ENCODE measurements around the gene VEGFA. TPM values are rescaled to one million over a fixed set of nuclear protein-coding genes. Genes with fewer than 3 reads are reported as not detected.
A peak's percentile ranks its signal among the peaks of the same experiment; 100 is the strongest.

VEGFA gene
- total RNA-seq, 1 experiment from 2014 or later = 116 TPM

DNA sequence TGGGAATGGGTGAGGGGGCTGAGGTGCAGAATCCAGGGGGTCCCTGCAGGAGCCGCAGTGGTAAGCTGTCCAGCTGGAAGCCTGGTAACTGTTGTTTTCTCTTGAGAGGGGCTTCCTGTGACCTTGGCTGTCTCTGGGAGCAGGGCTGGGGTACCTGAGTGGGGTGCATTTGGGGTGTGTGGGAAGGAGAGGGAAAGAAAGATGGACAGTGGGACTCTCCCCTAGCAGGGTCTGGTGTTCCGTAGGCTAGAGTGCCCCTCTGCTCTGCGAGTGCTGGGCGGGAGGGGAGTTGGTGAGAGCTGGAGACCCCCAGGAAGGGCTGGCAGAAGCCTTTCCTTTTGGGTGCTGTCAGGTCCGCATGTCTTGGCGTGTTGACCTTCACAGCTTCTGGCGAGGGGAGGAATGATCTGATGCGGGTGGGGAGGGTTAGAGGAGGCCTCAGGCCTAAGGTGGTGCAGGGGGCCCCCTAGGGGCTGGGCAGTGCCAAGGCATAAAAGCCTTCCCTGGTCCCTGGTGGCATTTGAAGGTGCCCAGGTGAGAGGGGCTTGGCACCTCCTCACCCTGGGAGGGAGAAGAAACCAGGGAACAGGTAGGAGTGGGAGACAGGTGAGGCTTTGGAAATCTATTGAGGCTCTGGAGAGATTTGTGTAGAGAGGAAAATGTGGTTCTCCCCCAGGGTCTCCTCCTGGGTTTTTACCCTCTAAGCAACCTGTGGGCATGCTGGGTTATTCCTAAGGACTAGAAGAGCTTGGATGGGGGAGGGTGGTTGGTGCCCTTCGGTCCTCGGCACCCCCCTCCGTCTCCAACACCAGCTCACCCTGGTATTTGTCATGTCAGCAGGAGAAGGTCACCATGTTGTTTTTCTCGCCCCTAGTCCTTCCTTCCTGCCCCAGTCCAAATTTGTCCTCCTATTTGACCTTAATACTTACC lies 3.3 kb downstream of the VEGFA start:
- ChIA-PET POLR2A (ENCODE audit: low non-redundant PET) (interaction anchor here (0.6 kb wide), 1 partner anchor 277 kb away, joined by 4 read pairs; no protein-coding TSS in a partner anchor), CTCF (interaction anchor here (0.6 to 1.8 kb wide), 3 partner anchors 227 to 306 kb away, joined by 3 to 17 read pairs (median 4); no protein-coding TSS in a partner anchor)
- Histone ChIP-seq H3K4me1 (ENCODE audit: insufficient read depth, low read length, poor library complexity, severe bottlenecking) (peaks cover 15% of the 10 kb centered on the region), H3K27me3 (replicated peaks; ENCODE audit: insufficient read depth, low read depth, low read length, poor library complexity) (no peaks in the 10 kb centered on the region), H3K36me3 (ENCODE audit: insufficient read depth, low read length, poor library complexity, severe bottlenecking) (peaks cover 43% of the 10 kb centered on the region), H3K27ac (ENCODE audit: low read depth, low read length, poor library complexity, severe bottlenecking) (peak overlapping the region; percentile 98), H3K4me3 (ENCODE audit: low read depth, low read length, poor library complexity, severe bottlenecking) (peak overlapping the region; percentile 76), H3K9me3 (ENCODE audit: low read depth, low read length, poor library complexity, severe bottlenecking) (no peaks in the 10 kb centered on the region)
- TF ChIP-seq, protein P1, sequence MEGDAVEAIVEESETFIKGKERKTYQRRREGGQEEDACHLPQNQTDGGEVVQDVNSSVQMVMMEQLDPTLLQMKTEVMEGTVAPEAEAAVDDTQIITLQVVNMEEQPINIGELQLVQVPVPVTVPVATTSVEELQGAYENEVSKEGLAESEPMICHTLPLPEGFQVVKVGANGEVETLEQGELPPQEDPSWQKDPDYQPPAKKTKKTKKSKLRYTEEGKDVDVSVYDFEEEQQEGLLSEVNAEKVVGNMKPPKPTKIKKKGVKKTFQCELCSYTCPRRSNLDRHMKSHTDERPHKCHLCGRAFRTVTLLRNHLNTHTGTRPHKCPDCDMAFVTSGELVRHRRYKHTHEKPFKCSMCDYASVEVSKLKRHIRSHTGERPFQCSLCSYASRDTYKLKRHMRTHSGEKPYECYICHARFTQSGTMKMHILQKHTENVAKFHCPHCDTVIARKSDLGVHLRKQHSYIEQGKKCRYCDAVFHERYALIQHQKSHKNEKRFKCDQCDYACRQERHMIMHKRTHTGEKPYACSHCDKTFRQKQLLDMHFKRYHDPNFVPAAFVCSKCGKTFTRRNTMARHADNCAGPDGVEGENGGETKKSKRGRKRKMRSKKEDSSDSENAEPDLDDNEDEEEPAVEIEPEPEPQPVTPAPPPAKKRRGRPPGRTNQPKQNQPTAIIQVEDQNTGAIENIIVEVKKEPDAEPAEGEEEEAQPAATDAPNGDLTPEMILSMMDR (conservative IDR thresholded peaks at IDR 0.05; ENCODE audit: low read depth, low read length) = peak; percentile 84
- no peak for TF ChIP-seq EZH2 (IDR thresholded peaks at IDR 0.05; ENCODE audit: borderline replicate concordance, low read depth, low read length, poor library complexity, severe bottlenecking)
- DNase-seq (ENCODE audit: low spot score) = peak; percentile 67
- BruUV-seq (replicated peaks) = no TSS peak
- intact Hi-C loops (cut with micrococcal nuclease; ENCODE audit: unreplicated experiment) = loop anchor here (1.0 to 5.0 kb wide), 2 partner anchors 106 to 379 kb away; no protein-coding TSS in a partner anchor

DNA sequence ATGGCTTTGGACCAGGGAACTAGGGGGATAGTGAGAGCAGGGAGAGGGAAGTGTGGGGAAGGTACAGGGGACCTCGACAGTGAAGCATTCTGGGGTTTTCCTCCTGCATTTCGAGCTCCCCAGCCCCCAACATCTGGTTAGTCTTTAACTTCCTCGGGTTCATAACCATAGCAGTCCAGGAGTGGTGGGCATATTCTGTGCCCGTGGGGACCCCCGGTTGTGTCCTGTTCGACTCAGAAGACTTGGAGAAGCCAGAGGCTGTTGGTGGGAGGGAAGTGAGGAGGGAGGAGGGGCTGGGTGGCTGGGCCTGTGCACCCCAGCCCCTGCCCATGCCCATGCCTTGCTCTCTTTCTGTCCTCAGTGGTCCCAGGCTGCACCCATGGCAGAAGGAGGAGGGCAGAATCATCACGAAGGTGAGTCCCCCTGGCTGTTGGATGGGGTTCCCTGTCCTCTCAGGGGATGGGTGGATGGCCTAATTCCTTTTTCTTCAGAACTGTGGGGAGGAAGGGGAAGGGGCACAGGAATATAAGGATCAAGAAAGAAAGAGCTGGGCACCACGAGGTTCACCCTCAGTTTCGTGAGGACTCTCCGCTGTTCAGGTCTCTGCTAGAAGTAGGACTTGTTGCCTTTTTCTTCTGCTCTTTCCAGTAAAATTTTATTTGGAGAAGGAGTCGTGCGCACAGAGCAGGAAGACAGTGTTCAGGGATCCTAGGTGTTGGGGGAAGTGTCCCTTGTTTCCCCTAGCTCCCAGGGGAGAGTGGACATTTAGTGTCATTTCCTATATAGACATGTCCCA lies 4.2 kb downstream of the VEGFA start:
- no peak for TF ChIP-seq EZH2 (IDR thresholded peaks at IDR 0.05; ENCODE audit: borderline replicate concordance, low read depth, low read length, poor library complexity, severe bottlenecking)
- TF ChIP-seq, protein P1 (conservative IDR thresholded peaks at IDR 0.05; ENCODE audit: low read depth, low read length) = no peak
- Histone ChIP-seq H3K27ac (ENCODE audit: low read depth, low read length, poor library complexity, severe bottlenecking) (peak overlapping the region; percentile 98), H3K27me3 (replicated peaks; ENCODE audit: insufficient read depth, low read depth, low read length, poor library complexity) (no peaks in the 10 kb centered on the region), H3K9me3 (ENCODE audit: low read depth, low read length, poor library complexity, severe bottlenecking) (no peaks in the 10 kb centered on the region), H3K4me1 (ENCODE audit: insufficient read depth, low read length, poor library complexity, severe bottlenecking) (peaks cover 15% of the 10 kb centered on the region), H3K4me3 (ENCODE audit: low read depth, low read length, poor library complexity, severe bottlenecking) (peak overlapping the region; percentile 76), H3K36me3 (ENCODE audit: insufficient read depth, low read length, poor library complexity, severe bottlenecking) (peaks cover 51% of the 10 kb centered on the region)
- no peak for DNase-seq (ENCODE audit: low spot score)
- no TSS peak for BruUV-seq (replicated peaks)
- POLR2A ChIA-PET (ENCODE audit: low non-redundant PET) = no interaction called here
- intact Hi-C loops (cut with micrococcal nuclease; ENCODE audit: unreplicated experiment) = loop anchor here (1.0 to 5.0 kb wide), 3 partner anchors 107 to 378 kb away; no protein-coding TSS in a partner anchor
- CTCF ChIA-PET = interaction anchor here (0.7 to 1.8 kb wide), 5 partner anchors 9 to 305 kb away, joined by 3 to 17 read pairs (median 3); no protein-coding TSS in a partner anchor

Data from A673 (cell line).